HL-60 (cell line): ENCODE results near the gene METRNL.

Source experiments
- POLR2AphosphoS5 ChIP-seq: IDR thresholded peaks from 2 replicates; pipeline ENCODE4 v1.6.1; 2012; ENCODE audit warnings: low read depth
- SPI1 ChIP-seq: IDR thresholded peaks from 2 replicates; pipeline ENCODE4 v1.6.1; 2012; ENCODE audit warnings: low read depth, mild to moderate bottlenecking, borderline replicate concordance
- TF ChIP-seq, protein P1 (sequence below): IDR thresholded peaks from one replicate; pipeline ENCODE4 v1.5.1; 2011; ENCODE audit warnings: low read length, control low read depth, inconsistent platforms; ENCODE audit not compliant: insufficient read depth
- TF ChIP-seq, protein P2 (sequence below): IDR thresholded peaks from 2 replicates; pipeline ENCODE4 v1.6.1; 2012; ENCODE audit warnings: low read depth; ENCODE audit not compliant: insufficient replicate concordance

DNA sequence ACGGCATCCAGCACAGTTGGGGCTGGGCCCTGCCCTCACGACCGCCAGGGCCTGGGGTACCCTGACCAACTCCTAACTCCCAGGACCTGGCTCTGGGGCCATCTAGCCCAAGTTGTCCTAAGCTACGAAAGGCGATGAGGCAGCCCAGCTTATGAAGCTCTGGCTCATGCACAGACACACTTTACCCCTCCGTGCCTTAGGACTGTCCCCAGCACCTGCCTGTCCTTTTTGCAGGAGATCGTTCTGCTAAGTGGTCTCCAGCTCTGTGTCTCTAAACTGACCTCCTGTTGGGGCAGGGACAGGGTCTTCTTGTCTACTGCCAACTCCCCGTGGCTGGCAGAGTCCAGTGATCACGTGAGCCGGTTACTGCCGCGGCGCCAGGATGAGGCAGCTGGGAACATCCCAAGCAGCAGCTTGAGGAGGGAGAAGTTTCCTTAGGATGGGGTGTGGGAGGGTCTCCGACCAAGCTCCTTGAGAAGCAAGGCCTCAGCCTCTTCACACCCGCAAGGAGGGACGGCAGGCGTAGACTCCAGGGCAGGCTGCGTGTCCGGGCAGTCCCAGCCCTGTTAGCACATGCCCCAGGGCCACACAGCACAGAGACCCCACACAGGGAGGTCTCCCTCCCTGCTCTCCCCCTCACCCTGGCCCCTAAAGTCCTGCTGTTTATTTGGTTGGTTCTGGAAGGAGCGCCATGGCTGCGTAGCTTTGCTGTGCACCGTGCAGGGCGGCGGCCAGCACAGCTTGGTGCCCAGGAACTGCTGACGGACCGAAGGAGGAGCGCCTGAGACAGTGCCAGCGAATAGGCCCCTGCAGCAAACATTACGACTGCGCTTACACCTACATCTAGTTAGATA lies 16.4 kb upstream of the METRNL start:
- TF ChIP-seq, protein P1, sequence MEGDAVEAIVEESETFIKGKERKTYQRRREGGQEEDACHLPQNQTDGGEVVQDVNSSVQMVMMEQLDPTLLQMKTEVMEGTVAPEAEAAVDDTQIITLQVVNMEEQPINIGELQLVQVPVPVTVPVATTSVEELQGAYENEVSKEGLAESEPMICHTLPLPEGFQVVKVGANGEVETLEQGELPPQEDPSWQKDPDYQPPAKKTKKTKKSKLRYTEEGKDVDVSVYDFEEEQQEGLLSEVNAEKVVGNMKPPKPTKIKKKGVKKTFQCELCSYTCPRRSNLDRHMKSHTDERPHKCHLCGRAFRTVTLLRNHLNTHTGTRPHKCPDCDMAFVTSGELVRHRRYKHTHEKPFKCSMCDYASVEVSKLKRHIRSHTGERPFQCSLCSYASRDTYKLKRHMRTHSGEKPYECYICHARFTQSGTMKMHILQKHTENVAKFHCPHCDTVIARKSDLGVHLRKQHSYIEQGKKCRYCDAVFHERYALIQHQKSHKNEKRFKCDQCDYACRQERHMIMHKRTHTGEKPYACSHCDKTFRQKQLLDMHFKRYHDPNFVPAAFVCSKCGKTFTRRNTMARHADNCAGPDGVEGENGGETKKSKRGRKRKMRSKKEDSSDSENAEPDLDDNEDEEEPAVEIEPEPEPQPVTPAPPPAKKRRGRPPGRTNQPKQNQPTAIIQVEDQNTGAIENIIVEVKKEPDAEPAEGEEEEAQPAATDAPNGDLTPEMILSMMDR = no peak
- TF ChIP-seq SPI1 (no peak), POLR2AphosphoS5 (no peak)
- TF ChIP-seq, protein P2, sequence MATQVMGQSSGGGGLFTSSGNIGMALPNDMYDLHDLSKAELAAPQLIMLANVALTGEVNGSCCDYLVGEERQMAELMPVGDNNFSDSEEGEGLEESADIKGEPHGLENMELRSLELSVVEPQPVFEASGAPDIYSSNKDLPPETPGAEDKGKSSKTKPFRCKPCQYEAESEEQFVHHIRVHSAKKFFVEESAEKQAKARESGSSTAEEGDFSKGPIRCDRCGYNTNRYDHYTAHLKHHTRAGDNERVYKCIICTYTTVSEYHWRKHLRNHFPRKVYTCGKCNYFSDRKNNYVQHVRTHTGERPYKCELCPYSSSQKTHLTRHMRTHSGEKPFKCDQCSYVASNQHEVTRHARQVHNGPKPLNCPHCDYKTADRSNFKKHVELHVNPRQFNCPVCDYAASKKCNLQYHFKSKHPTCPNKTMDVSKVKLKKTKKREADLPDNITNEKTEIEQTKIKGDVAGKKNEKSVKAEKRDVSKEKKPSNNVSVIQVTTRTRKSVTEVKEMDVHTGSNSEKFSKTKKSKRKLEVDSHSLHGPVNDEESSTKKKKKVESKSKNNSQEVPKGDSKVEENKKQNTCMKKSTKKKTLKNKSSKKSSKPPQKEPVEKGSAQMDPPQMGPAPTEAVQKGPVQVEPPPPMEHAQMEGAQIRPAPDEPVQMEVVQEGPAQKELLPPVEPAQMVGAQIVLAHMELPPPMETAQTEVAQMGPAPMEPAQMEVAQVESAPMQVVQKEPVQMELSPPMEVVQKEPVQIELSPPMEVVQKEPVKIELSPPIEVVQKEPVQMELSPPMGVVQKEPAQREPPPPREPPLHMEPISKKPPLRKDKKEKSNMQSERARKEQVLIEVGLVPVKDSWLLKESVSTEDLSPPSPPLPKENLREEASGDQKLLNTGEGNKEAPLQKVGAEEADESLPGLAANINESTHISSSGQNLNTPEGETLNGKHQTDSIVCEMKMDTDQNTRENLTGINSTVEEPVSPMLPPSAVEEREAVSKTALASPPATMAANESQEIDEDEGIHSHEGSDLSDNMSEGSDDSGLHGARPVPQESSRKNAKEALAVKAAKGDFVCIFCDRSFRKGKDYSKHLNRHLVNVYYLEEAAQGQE = no peak
